HepG2 (cell line): Measurements from ENCODE around the gene COMMD7. TPM values are rescaled to one million over a fixed set of nuclear protein-coding genes. Genes with fewer than 3 reads are reported as not detected.

Experiments
- CREB1 ChIP-seq, 2 experiments: fragments of 450-650 bp in 1 of 2; IDR thresholded peaks; 2 replicates each; pipeline ENCODE4 v1.6.1; 2016 to 2017; ENCODE audit warnings: control low read depth in 1 of 2, mild to moderate bottlenecking in 1 of 2, missing compliant biosample characterization in 1 of 2, missing genetic modification characterization in 1 of 2
- CTCF ChIP-seq: sonication (generic); formaldehyde crosslinking; IDR thresholded peaks from 2 replicates; pipeline ENCODE4 v1.5.0; 2020; ENCODE audit warnings: mild to moderate bottlenecking, missing genetic modification reagents, moderate library complexity
- KMT2B ChIP-seq: IDR thresholded peaks from 2 replicates; pipeline ENCODE4 v1.6.1; 2016; ENCODE audit warnings: missing genetic modification reagents, missing compliant biosample characterization
- MYC ChIP-seq: sonication (generic); formaldehyde crosslinking; IDR thresholded peaks from 2 replicates; pipeline ENCODE4 v1.9.0; 2021; ENCODE audit warnings: missing genetic modification reagents, borderline replicate concordance
- POLR2A ChIP-seq, 2 experiments: IDR thresholded peaks; 2 replicates each; pipeline ENCODE4 v1.6.1; 2011; ENCODE audit warnings: low read depth in 2 of 2, low read length in 2 of 2, mild to moderate bottlenecking in 1 of 2, moderate library complexity in 1 of 2; ENCODE audit not compliant: insufficient read depth in 1 of 2
- THYN1 ChIP-seq: sonication (generic); formaldehyde crosslinking; IDR thresholded peaks from 2 replicates; pipeline ENCODE4 v1.8.1; 2023; ENCODE audit warnings: low read depth, mild to moderate bottlenecking, moderate library complexity, missing genetic modification reagents, borderline replicate concordance
- ZFY ChIP-seq: sonication (generic); formaldehyde crosslinking; IDR thresholded peaks from 2 replicates; pipeline ENCODE4 v1.4.0; 2020; ENCODE audit warnings: missing genetic modification reagents
- ZNF207 ChIP-seq: fragments of 450-650 bp; IDR thresholded peaks from 2 replicates; pipeline ENCODE4 v1.6.1; 2016; ENCODE audit warnings: antibody characterized with exemption, borderline replicate concordance
- ZNF264 ChIP-seq: sonication (generic); formaldehyde crosslinking; IDR thresholded peaks from 2 replicates; pipeline ENCODE4 v1.4.0; 2020; ENCODE audit warnings: missing genetic modification reagents
- ZNF30 ChIP-seq: sonication (generic); formaldehyde crosslinking; IDR thresholded peaks from 2 replicates; pipeline ENCODE4 v1.5.0; 2020; ENCODE audit warnings: mild to moderate bottlenecking, missing genetic modification reagents
- ZNF350 ChIP-seq: sonication (generic); formaldehyde crosslinking; IDR thresholded peaks from 2 replicates; pipeline ENCODE4 v1.4.0; 2020; ENCODE audit warnings: mild to moderate bottlenecking, low read depth, missing genetic modification reagents, borderline replicate concordance
- ZNF691 ChIP-seq: sonication (generic); formaldehyde crosslinking; IDR thresholded peaks from 2 replicates; pipeline ENCODE4 v1.4.0; 2020; ENCODE audit warnings: missing genetic modification reagents, low read depth, mild to moderate bottlenecking, borderline replicate concordance
- ZNF7 ChIP-seq: IDR thresholded peaks from 2 replicates; pipeline ENCODE4 v1.6.1; 2016; ENCODE audit warnings: missing biosample characterization, missing genetic modification reagents
- polyA plus RNA-seq, 8 experiments: library from polyadenylated mRNA; depleted of rRNA in 3 of 8; stranded (reverse) in 7 of 8; unstranded in 1 of 8; fragments of >200 nt; fragmentation: Illumina TruSeq in 4 of 8; extraction: Trizol in 4 of 8; gene quantifications; 2 replicates each; pipeline versions ENCODE4 v1.2.1 to v1.2.3, GENCODE V29; 2011 to 2016; ENCODE audit warnings: low read depth in 4 of 8, missing spikeins in 1 of 8, mixed read lengths in 1 of 8; ENCODE audit not compliant: insufficient read depth in 1 of 8
- total RNA-seq, 5 experiments: library from RNA; depleted of rRNA; stranded (reverse); fragments of >200 nt; fragmentation: Illumina TruSeq; extraction: Trizol; gene quantifications; 2 replicates each; pipeline ENCODE4 v1.2.3, GENCODE V29; 2016; ENCODE audit warnings: low read depth in 1 of 5
- TF ChIP-seq, protein P1 (sequence below): sonication (generic); formaldehyde crosslinking; conservative IDR thresholded peaks from 2 replicates; pipeline ENCODE4 v1.4.0; 2020; ENCODE audit warnings: missing genetic modification reagents
- TF ChIP-seq, protein P2 (sequence below): sonication (generic); formaldehyde crosslinking; IDR thresholded peaks from 2 replicates; pipeline ENCODE4 v1.4.0; 2020; ENCODE audit warnings: mild to moderate bottlenecking, missing genetic modification reagents
- TF ChIP-seq, protein P3 (sequence below): sonication (generic); formaldehyde crosslinking; IDR thresholded peaks from 2 replicates; pipeline ENCODE4 v1.4.0; 2020; ENCODE audit warnings: mild to moderate bottlenecking, low read depth, missing genetic modification reagents

Gene COMMD7
- total and polyA plus RNA-seq, 2 of the 13 experiments (the other 11 are each of a cell fraction or from before 2014, with no cell fraction given): 42.1 to 53.3 TPM

- no peak for TF ChIP-seq ZNF264
- 0 out of 2 replicates have a peak, but pooled peaks have one; percentile 4 for TF ChIP-seq ZNF30
- TF ChIP-seq, protein P1, sequence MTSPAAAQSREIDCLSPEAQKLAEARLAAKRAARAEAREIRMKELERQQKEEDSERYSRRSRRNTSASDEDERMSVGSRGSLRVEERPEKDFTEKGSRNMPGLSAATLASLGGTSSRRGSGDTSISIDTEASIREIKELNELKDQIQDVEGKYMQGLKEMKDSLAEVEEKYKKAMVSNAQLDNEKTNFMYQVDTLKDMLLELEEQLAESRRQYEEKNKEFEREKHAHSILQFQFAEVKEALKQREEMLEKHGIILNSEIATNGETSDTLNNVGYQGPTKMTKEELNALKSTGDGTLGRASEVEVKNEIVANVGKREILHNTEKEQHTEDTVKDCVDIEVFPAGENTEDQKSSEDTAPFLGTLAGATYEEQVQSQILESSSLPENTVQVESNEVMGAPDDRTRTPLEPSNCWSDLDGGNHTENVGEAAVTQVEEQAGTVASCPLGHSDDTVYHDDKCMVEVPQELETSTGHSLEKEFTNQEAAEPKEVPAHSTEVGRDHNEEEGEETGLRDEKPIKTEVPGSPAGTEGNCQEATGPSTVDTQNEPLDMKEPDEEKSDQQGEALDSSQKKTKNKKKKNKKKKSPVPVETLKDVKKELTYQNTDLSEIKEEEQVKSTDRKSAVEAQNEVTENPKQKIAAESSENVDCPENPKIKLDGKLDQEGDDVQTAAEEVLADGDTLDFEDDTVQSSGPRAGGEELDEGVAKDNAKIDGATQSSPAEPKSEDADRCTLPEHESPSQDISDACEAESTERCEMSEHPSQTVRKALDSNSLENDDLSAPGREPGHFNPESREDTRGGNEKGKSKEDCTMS (CRISPR knock-in tag): no peak
- TF ChIP-seq POLR2A (IDR thresholded peaks at IDR 0.05; ENCODE audit: insufficient read depth in 1 of 2, low read depth in 2 of 2, low read length in 2 of 2): peak; percentile 3 to 44; a peak in 2 of 4 replicates
- TF ChIP-seq ZNF207: no peak
- TF ChIP-seq ZNF350 (CRISPR knock-in tag): no peak
- TF ChIP-seq CREB1 (IDR thresholded peaks at IDR 0.05): no peak
- no peak for TF ChIP-seq CREB1 (CRISPR knock-in tag; IDR thresholded peaks at IDR 0.05)
- no peak for TF ChIP-seq CTCF (CRISPR knock-in tag)
- TF ChIP-seq MYC (CRISPR knock-in tag): peak; percentile 37; the same call in 1 of the 2 replicates
- TF ChIP-seq KMT2B (CRISPR knock-in tag): peak; percentile 69; the same call in 1 of the 2 replicates
- TF ChIP-seq, protein P2, sequence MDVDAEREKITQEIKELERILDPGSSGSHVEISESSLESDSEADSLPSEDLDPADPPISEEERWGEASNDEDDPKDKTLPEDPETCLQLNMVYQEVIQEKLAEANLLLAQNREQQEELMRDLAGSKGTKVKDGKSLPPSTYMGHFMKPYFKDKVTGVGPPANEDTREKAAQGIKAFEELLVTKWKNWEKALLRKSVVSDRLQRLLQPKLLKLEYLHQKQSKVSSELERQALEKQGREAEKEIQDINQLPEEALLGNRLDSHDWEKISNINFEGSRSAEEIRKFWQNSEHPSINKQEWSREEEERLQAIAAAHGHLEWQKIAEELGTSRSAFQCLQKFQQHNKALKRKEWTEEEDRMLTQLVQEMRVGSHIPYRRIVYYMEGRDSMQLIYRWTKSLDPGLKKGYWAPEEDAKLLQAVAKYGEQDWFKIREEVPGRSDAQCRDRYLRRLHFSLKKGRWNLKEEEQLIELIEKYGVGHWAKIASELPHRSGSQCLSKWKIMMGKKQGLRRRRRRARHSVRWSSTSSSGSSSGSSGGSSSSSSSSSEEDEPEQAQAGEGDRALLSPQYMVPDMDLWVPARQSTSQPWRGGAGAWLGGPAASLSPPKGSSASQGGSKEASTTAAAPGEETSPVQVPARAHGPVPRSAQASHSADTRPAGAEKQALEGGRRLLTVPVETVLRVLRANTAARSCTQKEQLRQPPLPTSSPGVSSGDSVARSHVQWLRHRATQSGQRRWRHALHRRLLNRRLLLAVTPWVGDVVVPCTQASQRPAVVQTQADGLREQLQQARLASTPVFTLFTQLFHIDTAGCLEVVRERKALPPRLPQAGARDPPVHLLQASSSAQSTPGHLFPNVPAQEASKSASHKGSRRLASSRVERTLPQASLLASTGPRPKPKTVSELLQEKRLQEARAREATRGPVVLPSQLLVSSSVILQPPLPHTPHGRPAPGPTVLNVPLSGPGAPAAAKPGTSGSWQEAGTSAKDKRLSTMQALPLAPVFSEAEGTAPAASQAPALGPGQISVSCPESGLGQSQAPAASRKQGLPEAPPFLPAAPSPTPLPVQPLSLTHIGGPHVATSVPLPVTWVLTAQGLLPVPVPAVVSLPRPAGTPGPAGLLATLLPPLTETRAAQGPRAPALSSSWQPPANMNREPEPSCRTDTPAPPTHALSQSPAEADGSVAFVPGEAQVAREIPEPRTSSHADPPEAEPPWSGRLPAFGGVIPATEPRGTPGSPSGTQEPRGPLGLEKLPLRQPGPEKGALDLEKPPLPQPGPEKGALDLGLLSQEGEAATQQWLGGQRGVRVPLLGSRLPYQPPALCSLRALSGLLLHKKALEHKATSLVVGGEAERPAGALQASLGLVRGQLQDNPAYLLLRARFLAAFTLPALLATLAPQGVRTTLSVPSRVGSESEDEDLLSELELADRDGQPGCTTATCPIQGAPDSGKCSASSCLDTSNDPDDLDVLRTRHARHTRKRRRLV (CRISPR knock-in tag): no peak
- TF ChIP-seq ZFY: peak; percentile 93
- no peak for TF ChIP-seq THYN1 (CRISPR knock-in tag)
- TF ChIP-seq ZNF691: peak; percentile 82; the same call in 1 of the 2 replicates
- no peak for TF ChIP-seq ZNF7 (CRISPR knock-in tag)
- TF ChIP-seq, protein P3, sequence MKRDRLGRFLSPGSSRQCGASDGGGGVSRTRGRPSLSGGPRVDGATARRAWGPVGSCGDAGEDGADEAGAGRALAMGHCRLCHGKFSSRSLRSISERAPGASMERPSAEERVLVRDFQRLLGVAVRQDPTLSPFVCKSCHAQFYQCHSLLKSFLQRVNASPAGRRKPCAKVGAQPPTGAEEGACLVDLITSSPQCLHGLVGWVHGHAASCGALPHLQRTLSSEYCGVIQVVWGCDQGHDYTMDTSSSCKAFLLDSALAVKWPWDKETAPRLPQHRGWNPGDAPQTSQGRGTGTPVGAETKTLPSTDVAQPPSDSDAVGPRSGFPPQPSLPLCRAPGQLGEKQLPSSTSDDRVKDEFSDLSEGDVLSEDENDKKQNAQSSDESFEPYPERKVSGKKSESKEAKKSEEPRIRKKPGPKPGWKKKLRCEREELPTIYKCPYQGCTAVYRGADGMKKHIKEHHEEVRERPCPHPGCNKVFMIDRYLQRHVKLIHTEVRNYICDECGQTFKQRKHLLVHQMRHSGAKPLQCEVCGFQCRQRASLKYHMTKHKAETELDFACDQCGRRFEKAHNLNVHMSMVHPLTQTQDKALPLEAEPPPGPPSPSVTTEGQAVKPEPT (CRISPR knock-in tag): no peak
Measured at GRCh38 chr20:32743237-32744112, at the start of gene COMMD7 (continued).
